IPS-NIHi11 (cell line): ENCODE data around the gene PTPN2.
A peak's percentile ranks its signal among the peaks of the same experiment; 100 is the strongest.

Source experiments
- DNase-seq: peaks from one replicate; pipeline ENCODE4 v3.0.0; 2012; ENCODE audit warnings: mixed read lengths, low spot score

PTPN2 gene

GRCh38 chr18:12857991-12858544 is 26.0 kb downstream of the PTPN2 start:
- no peak for DNase-seq

GRCh38 chr18:12857215-12857905 is 26.7 kb downstream of the PTPN2 start:
- no peak for DNase-seq

- no peak for DNase-seq
These were observed 28.1 kb downstream of the PTPN2 start for GRCh38 chr18:12855916-12856315.

GRCh38 chr18:12852566-12853315 is 31.3 kb downstream of the PTPN2 start:
- DNase-seq = no peak

- no peak for DNase-seq
These were observed 32.3 kb downstream of the PTPN2 start for GRCh38 chr18:12851716-12852115.

GRCh38 chr18:12849548-12849947 is 34.5 kb downstream of the PTPN2 start:
- DNase-seq = no peak

GRCh38 chr18:12848405-12848804 is 35.6 kb downstream of the PTPN2 start:
- no peak for DNase-seq

- no peak for DNase-seq
These were observed 39.6 kb downstream of the PTPN2 start for GRCh38 chr18:12844391-12844790.

GRCh38 chr18:12843420-12844350 is 40.4 kb downstream of the PTPN2 start:
- no peak for DNase-seq

GRCh38 chr18:12842459-12843380 is 41.3 kb downstream of the PTPN2 start:
- DNase-seq = no peak

- DNase-seq = no peak
These were observed 43.0 kb downstream of the PTPN2 start for GRCh38 chr18:12841070-12841469.

GRCh38 chr18:12840382-12840781 is 43.7 kb downstream of the PTPN2 start:
- no peak for DNase-seq

- no peak for DNase-seq
These were observed 44.4 kb downstream of the PTPN2 start for GRCh38 chr18:12839526-12840196.

- DNase-seq = no peak
These were observed 44.9 kb downstream of the PTPN2 start for GRCh38 chr18:12839057-12839525.

- peak; percentile 47 for DNase-seq
These were observed 45.8 kb downstream of the PTPN2 start for GRCh38 chr18:12838178-12838634.

GRCh38 chr18:12837747-12838146 is 46.3 kb downstream of the PTPN2 start:
- DNase-seq = no peak

GRCh38 chr18:12836551-12836950 is 47.5 kb downstream of the PTPN2 start:
- DNase-seq = no peak

- DNase-seq = no peak
These were observed 55.7 kb downstream of the PTPN2 start for GRCh38 chr18:12828116-12829051.

GRCh38 chr18:12827588-12827987 is 56.4 kb downstream of the PTPN2 start:
- DNase-seq = no peak
